HL-60 (cell line): Measurements from ENCODE around the gene CORIN.

Source experiments
- DNase-seq, 2 experiments: peaks; one replicate each; pipeline ENCODE4 v3.0.0-alpha.2; 2010 to 2020; ENCODE audit warnings: low read depth in 1 of 2, low spot score in 1 of 2
- H3K27ac ChIP-seq: fragments of 250-450 bp; sonication (Bioruptor Pico); replicated peaks from 2 replicates; pipeline ENCODE4 v1.5.1; 2020; ENCODE audit warnings: mild to moderate bottlenecking, moderate library complexity
- H3K27me3 ChIP-seq: fragments of 250-450 bp; sonication (Bioruptor Pico); 2 replicates; pipeline ENCODE4 v1.5.1; 2021; ENCODE audit warnings: mild to moderate bottlenecking, moderate library complexity; ENCODE audit not compliant: insufficient read depth, poor library complexity, severe bottlenecking
- H3K4me3 ChIP-seq: replicated peaks from 2 replicates; pipeline ENCODE4 v1.5.1; 2011; ENCODE audit warnings: mild to moderate bottlenecking, control low read depth, low read length; ENCODE audit not compliant: insufficient read depth
- GABPA ChIP-seq: IDR thresholded peaks from 2 replicates; pipeline ENCODE4 v1.6.1; 2012; ENCODE audit warnings: low read depth
- POLR2AphosphoS5 ChIP-seq: IDR thresholded peaks from 2 replicates; pipeline ENCODE4 v1.6.1; 2012; ENCODE audit warnings: low read depth
- REST ChIP-seq: IDR thresholded peaks from 2 replicates; pipeline ENCODE4 v1.6.1; 2012; ENCODE audit warnings: low read depth; ENCODE audit not compliant: insufficient replicate concordance
- SPI1 ChIP-seq: IDR thresholded peaks from 2 replicates; pipeline ENCODE4 v1.6.1; 2012; ENCODE audit warnings: low read depth, mild to moderate bottlenecking, borderline replicate concordance
- TF ChIP-seq, protein P1 (sequence below): IDR thresholded peaks from one replicate; pipeline ENCODE4 v1.5.1; 2011; ENCODE audit warnings: low read length, control low read depth, inconsistent platforms; ENCODE audit not compliant: insufficient read depth

CORIN gene

DNA sequence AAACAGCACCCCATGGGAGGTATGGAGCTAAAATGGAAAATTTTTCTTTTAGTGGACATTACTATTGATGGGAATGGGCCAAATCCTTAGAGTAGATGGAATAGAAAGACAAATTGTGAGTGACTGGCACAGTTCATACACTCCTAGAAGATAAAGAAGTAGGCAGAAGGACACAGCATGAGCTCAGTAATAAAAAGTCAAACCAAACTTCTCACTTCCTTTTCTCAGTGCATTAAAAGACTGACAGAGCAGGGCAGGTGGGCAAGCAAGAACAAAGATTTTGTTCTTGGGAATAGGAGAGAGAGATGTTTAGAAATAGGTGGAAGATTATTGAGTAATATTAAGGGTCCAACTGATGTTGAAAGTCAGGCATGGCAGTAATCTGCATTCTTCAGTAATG, 220.3 kb downstream of the CORIN start:
- no peak overlapping the region for H3K27ac ChIP-seq
- H3K27me3 ChIP-seq: no peaks in the 10 kb centered on the region
- DNase-seq: no peak
- TF ChIP-seq POLR2AphosphoS5 (no peak), SPI1 (no peak), GABPA (no peak), REST (no peak)
- TF ChIP-seq, protein P1, sequence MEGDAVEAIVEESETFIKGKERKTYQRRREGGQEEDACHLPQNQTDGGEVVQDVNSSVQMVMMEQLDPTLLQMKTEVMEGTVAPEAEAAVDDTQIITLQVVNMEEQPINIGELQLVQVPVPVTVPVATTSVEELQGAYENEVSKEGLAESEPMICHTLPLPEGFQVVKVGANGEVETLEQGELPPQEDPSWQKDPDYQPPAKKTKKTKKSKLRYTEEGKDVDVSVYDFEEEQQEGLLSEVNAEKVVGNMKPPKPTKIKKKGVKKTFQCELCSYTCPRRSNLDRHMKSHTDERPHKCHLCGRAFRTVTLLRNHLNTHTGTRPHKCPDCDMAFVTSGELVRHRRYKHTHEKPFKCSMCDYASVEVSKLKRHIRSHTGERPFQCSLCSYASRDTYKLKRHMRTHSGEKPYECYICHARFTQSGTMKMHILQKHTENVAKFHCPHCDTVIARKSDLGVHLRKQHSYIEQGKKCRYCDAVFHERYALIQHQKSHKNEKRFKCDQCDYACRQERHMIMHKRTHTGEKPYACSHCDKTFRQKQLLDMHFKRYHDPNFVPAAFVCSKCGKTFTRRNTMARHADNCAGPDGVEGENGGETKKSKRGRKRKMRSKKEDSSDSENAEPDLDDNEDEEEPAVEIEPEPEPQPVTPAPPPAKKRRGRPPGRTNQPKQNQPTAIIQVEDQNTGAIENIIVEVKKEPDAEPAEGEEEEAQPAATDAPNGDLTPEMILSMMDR: no peak
- H3K4me3 ChIP-seq: no peak overlapping the region

GRCh38 chr4:47615385-47615784, 222.5 kb downstream of the CORIN start:
- Histone ChIP-seq H3K27me3 (no peaks in the 10 kb centered on the region), H3K27ac (no peak overlapping the region), H3K4me3 (no peak overlapping the region)
- TF ChIP-seq REST (no peak), SPI1 (no peak), GABPA (no peak), POLR2AphosphoS5 (no peak)
- TF ChIP-seq, protein P1: no peak
- DNase-seq: no peak

- no peak for DNase-seq
- no peak overlapping the region for H3K4me3 ChIP-seq
- TF ChIP-seq REST (no peak), GABPA (no peak), POLR2AphosphoS5 (no peak), SPI1 (no peak)
- TF ChIP-seq, protein P1: no peak
- H3K27me3 ChIP-seq: no peaks in the 10 kb centered on the region
- no peak overlapping the region for H3K27ac ChIP-seq
These were observed 225.5 kb downstream of the CORIN start for GRCh38 chr4:47612116-47613023.
